ENCODE data around the gene SNCAIP. TPM values are rescaled to one million over a fixed set of nuclear protein-coding genes. Genes with fewer than 3 reads are reported as not detected.
A peak's percentile ranks its signal among the peaks of the same experiment; 100 is the strongest.

Gene SNCAIP
- total and polyA plus RNA-seq, 9 of the 15 experiments (the other 6 are each of a cell fraction or from before 2014, with no cell fraction given), result 0.04 TPM; not detected in 8

DNA sequence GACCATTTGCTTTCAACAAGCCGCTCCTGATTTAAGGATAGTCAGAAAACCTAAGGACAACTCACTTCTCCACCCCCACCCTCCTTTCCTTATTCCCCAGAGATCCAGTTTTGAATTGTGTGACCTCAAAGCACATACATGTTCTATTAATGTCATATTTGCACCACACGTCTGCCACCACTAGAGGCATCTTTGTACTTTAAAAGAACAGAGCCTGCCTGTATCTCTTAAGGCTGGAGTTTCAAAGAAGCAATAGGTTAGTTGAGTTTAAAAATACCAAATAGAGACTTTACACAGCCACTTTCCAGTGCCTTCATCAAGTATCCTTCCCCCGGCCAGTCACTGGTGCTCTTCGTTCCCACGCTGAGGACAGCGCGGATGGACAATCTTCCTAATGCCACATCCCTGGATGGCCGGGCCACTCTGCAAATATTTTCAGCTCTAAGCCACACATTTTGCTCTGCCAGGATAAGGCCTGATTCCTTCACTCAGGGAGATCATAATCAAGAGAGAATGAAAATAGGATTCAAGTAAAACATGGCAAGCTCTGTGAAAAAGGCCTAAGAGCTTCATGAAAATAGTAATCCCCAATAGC, 146.3 kb downstream of the SNCAIP start:
- FAIRE-seq, result peak; percentile 86
- H3K4me1 ChIP-seq (replicated peaks in 1 of 2; ENCODE audit: control insufficient read depth in 2 of 2, insufficient read depth in 2 of 2, low read length in 2 of 2), result no peaks in the 10 kb centered on the region
- BruUV-seq (replicated peaks), result no TSS peak
- no peaks in the 10 kb centered on the region for H4K20me1 ChIP-seq (replicated peaks; ENCODE audit: control insufficient read depth, insufficient read depth, low read length)
- no peaks in the 10 kb centered on the region for H3K9me1 ChIP-seq (ENCODE audit: control insufficient read depth, insufficient read depth, low read length)
- H2AFZ ChIP-seq (ENCODE audit: low read depth, low read length), result no peak overlapping the region
- POLR2A ChIA-PET, result interaction anchor here (1.0 kb wide), 1 partner anchor 29 kb away, joined by 4 read pairs; no protein-coding TSS in a partner anchor
- peak; percentile 81 for ATAC-seq
- peak; percentile 9 to 21 (median 19) for DNase-seq (ENCODE audit: extremely low read depth in 1 of 4, low spot score in 3 of 4)
- no peaks in the 10 kb centered on the region for H3K9me3 ChIP-seq (replicated peaks; ENCODE audit: control insufficient read depth, insufficient read depth, low read depth, low read length)
- no peaks in the 10 kb centered on the region for H3K79me2 ChIP-seq (ENCODE audit: control insufficient read depth, insufficient read depth, low read length)
- no peak overlapping the region for H3K4me3 ChIP-seq
- H3K9ac ChIP-seq (ENCODE audit: insufficient read depth in 1 of 2, low read depth in 2 of 2, low read length in 2 of 2), result no peak overlapping the region
- H3K27ac ChIP-seq (ENCODE audit: extremely low read depth, low read depth, low read length), result no peak overlapping the region
- no peaks in the 10 kb centered on the region for H3K36me3 ChIP-seq (ENCODE audit: control insufficient read depth, insufficient read depth, low read length)
- in situ Hi-C loops (cut with MboI) (no loop called here), intact Hi-C loops (cut with micrococcal nuclease) (no loop called here)
- CTCF ChIA-PET (ENCODE audit: low intra/inter-chr PET ratio), result no interaction called here
- WGBS (ENCODE audit: insufficient coverage, low coverage, missing lambda C conversion rate), result 21% methylated on average over 8 of the region's 8 CpGs
- H3K4me2 ChIP-seq (ENCODE audit: insufficient read depth, low read length), result no peak overlapping the region
- no peaks in the 10 kb centered on the region for H3K27me3 ChIP-seq (ENCODE audit: control insufficient read depth in 2 of 2, insufficient read depth in 2 of 2, low read length in 2 of 2)
- TF ChIP-seq NR3C1 (CRISPR knock-in tag; IDR thresholded peaks at IDR 0.05), result no peak
- no peak for TF ChIP-seq PURB (CRISPR knock-in tag; IDR thresholded peaks at IDR 0.05; ENCODE audit: low read depth)
- no peak for TF ChIP-seq RFX7 (CRISPR knock-in tag; IDR thresholded peaks at IDR 0.05)
- TF ChIP-seq RAD21 (CRISPR knock-in tag; conservative IDR thresholded peaks at IDR 0.05 in 1 of 2, IDR thresholded peaks at IDR 0.05 in 1 of 2), result peak in 1 of 2 experiments; percentile 41; a peak in 2 of 4 replicates
- TF ChIP-seq, protein P1, sequence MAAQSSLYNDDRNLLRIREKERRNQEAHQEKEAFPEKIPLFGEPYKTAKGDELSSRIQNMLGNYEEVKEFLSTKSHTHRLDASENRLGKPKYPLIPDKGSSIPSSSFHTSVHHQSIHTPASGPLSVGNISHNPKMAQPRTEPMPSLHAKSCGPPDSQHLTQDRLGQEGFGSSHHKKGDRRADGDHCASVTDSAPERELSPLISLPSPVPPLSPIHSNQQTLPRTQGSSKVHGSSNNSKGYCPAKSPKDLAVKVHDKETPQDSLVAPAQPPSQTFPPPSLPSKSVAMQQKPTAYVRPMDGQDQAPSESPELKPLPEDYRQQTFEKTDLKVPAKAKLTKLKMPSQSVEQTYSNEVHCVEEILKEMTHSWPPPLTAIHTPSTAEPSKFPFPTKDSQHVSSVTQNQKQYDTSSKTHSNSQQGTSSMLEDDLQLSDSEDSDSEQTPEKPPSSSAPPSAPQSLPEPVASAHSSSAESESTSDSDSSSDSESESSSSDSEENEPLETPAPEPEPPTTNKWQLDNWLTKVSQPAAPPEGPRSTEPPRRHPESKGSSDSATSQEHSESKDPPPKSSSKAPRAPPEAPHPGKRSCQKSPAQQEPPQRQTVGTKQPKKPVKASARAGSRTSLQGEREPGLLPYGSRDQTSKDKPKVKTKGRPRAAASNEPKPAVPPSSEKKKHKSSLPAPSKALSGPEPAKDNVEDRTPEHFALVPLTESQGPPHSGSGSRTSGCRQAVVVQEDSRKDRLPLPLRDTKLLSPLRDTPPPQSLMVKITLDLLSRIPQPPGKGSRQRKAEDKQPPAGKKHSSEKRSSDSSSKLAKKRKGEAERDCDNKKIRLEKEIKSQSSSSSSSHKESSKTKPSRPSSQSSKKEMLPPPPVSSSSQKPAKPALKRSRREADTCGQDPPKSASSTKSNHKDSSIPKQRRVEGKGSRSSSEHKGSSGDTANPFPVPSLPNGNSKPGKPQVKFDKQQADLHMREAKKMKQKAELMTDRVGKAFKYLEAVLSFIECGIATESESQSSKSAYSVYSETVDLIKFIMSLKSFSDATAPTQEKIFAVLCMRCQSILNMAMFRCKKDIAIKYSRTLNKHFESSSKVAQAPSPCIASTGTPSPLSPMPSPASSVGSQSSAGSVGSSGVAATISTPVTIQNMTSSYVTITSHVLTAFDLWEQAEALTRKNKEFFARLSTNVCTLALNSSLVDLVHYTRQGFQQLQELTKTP (IDR thresholded peaks at IDR 0.05; ENCODE audit: low read depth in 1 of 2, partially characterized antibody in 2 of 2), result no peak
- TF ChIP-seq CHD4 (IDR thresholded peaks at IDR 0.05; ENCODE audit: insufficient read depth, insufficient replicate concordance, low read depth, low read length, poor library complexity, severe bottlenecking), result no peak
- no peak for TF ChIP-seq SMAD1 (IDR thresholded peaks at IDR 0.05; ENCODE audit: low read depth, low read length, partially characterized antibody)
- TF ChIP-seq, protein P2, sequence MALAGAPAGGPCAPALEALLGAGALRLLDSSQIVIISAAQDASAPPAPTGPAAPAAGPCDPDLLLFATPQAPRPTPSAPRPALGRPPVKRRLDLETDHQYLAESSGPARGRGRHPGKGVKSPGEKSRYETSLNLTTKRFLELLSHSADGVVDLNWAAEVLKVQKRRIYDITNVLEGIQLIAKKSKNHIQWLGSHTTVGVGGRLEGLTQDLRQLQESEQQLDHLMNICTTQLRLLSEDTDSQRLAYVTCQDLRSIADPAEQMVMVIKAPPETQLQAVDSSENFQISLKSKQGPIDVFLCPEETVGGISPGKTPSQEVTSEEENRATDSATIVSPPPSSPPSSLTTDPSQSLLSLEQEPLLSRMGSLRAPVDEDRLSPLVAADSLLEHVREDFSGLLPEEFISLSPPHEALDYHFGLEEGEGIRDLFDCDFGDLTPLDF (CRISPR knock-in tag; IDR thresholded peaks at IDR 0.05), result no peak
- TF ChIP-seq, protein P3, sequence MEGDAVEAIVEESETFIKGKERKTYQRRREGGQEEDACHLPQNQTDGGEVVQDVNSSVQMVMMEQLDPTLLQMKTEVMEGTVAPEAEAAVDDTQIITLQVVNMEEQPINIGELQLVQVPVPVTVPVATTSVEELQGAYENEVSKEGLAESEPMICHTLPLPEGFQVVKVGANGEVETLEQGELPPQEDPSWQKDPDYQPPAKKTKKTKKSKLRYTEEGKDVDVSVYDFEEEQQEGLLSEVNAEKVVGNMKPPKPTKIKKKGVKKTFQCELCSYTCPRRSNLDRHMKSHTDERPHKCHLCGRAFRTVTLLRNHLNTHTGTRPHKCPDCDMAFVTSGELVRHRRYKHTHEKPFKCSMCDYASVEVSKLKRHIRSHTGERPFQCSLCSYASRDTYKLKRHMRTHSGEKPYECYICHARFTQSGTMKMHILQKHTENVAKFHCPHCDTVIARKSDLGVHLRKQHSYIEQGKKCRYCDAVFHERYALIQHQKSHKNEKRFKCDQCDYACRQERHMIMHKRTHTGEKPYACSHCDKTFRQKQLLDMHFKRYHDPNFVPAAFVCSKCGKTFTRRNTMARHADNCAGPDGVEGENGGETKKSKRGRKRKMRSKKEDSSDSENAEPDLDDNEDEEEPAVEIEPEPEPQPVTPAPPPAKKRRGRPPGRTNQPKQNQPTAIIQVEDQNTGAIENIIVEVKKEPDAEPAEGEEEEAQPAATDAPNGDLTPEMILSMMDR (IDR thresholded peaks at IDR 0.05 in 2 of 3, conservative IDR thresholded peaks at IDR 0.05 in 1 of 3; ENCODE audit: insufficient read depth in 2 of 3, low read depth in 1 of 3, low read length in 3 of 3), result peak; percentile 40 to 67 (median 56); a peak in 5 of 6 replicates
- no peak for TF ChIP-seq SAFB2 (IDR thresholded peaks at IDR 0.05; ENCODE audit: borderline replicate concordance, low read depth, low read length, severe bottlenecking)
